ENCODE measurements around the gene KRTAP5-4. TPM values are rescaled to one million over a fixed set of nuclear protein-coding genes. Genes with fewer than 3 reads are reported as not detected.
"Not testable (repeated sequence)": the region's sequence is repeated elsewhere in the genome, so short reads cannot be mapped to it uniquely, and the experiment has no call there.

The KRTAP5-4 gene
- total RNA-seq, 1 donor from 2014 or later = not detected

DNA sequence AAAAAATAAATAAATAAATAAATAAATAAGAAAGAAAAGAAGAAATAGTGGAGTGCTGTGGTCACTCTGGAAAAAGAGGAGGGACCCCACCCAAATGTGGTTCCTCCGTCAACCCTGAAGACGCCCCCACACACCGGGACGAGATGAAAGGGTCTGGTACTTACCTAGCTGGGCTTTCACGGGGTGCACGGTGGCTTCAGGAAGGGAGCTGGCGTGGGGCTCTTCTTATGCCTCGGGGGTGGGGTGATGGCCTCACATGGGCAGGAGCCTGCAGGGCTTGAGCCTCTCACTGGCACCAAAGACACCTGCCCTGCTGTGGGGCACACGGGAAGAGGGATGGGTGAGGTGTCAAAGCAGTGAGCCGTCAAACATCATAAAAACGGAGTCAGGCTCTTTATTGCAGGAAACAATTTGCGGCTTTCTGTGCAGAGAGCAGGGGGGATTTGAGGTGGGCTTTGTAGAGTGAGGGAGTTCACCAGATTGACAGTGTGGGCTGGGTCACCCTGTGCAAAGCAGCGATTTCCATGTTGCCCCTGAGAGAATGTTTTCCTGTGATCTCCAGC is 47.1 kb upstream of the KRTAP5-4 start:
- no peak for ATAC-seq (ENCODE audit: low read depth)
- Mint-ChIP-seq H3K36me3 (ENCODE audit: low read depth) (no peaks in the 10 kb centered on the region), H3K27ac (no peak overlapping the region), H3K4me1 (no peaks in the 10 kb centered on the region), H3K4me3 (no peak overlapping the region), H3K9me3 (no peaks in the 10 kb centered on the region), H3K27me3 (peaks cover 16% of the 10 kb centered on the region)
- POLR2A ChIA-PET = no interaction called here
- CTCF ChIA-PET = no interaction called here
- TF ChIP-seq CTCF (IDR thresholded peaks at IDR 0.05) = no peak
- no peak for DNase-seq
- intact Hi-C loops (cut with micrococcal nuclease) = no loop called here

GRCh38 chr11:1667906-1668305 is 46.0 kb upstream of the KRTAP5-4 start:
- Mint-ChIP-seq H3K9me3 (no peaks in the 10 kb centered on the region), H3K4me3 (no peak overlapping the region), H3K36me3 (ENCODE audit: low read depth) (no peaks in the 10 kb centered on the region), H3K4me1 (no peaks in the 10 kb centered on the region), H3K27ac (no peak overlapping the region), H3K27me3 (peaks cover 16% of the 10 kb centered on the region)
- no peak for ATAC-seq (ENCODE audit: low read depth)
- POLR2A ChIA-PET = no interaction called here
- CTCF ChIA-PET = interaction anchor here (0.6 kb wide), 1 partner anchor 23 kb away, joined by 3 read pairs; no protein-coding TSS in a partner anchor
- intact Hi-C loops (cut with micrococcal nuclease) = no loop called here
- TF ChIP-seq CTCF (IDR thresholded peaks at IDR 0.05) = no peak
- DNase-seq = no peak

GRCh38 chr11:1667121-1667850 is 45.3 kb upstream of the KRTAP5-4 start:
- DNase-seq (no peak), ATAC-seq (ENCODE audit: low read depth) (no peak)
- Mint-ChIP-seq H3K27ac (no peak overlapping the region), H3K27me3 (peaks cover 16% of the 10 kb centered on the region), H3K36me3 (ENCODE audit: low read depth) (no peaks in the 10 kb centered on the region), H3K9me3 (no peaks in the 10 kb centered on the region), H3K4me3 (no peak overlapping the region), H3K4me1 (no peaks in the 10 kb centered on the region)
- ChIA-PET POLR2A (no interaction called here), CTCF (interaction anchor here (0.6 kb wide), 1 partner anchor 23 kb away, joined by 3 read pairs; no protein-coding TSS in a partner anchor)
- TF ChIP-seq CTCF (IDR thresholded peaks at IDR 0.05) = no peak
- intact Hi-C loops (cut with micrococcal nuclease) = no loop called here

DNA sequence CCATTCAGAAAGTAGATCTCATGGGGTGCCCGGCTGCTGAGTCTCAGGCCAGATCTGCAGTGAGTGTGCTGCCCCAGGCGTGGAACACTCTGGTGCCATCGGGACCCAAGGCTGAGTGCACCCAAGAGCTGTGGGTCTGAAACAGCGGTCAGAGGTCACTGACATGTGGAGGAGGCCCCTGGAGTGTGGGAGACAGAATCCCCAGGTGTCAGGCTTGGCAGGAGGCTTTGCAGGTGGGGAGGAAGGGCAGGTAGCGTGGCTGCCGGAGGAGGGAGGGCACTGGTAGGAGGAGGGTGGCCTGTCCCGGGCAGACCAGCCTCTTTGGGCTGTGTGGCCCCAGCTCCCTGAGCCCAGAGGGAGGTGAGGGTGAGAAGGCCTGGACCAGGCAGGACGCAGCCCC is 43.4 kb upstream of the KRTAP5-4 start:
- H3K27me3 Mint-ChIP-seq = peaks cover 23% of the 10 kb centered on the region
- DNase-seq (no peak), ATAC-seq (ENCODE audit: low read depth) (no peak)
- no peak for TF ChIP-seq CTCF (IDR thresholded peaks at IDR 0.05)
- intact Hi-C loops (cut with micrococcal nuclease) = no loop called here
- no peaks in the 10 kb centered on the region for H3K9me3 Mint-ChIP-seq
- ChIA-PET CTCF (no interaction called here), POLR2A (no interaction called here)
- no peaks in the 10 kb centered on the region for H3K36me3 Mint-ChIP-seq (ENCODE audit: low read depth)
- no peak overlapping the region for H3K27ac Mint-ChIP-seq
- H3K4me3 Mint-ChIP-seq = no peak overlapping the region
- H3K4me1 Mint-ChIP-seq = no peaks in the 10 kb centered on the region

DNA sequence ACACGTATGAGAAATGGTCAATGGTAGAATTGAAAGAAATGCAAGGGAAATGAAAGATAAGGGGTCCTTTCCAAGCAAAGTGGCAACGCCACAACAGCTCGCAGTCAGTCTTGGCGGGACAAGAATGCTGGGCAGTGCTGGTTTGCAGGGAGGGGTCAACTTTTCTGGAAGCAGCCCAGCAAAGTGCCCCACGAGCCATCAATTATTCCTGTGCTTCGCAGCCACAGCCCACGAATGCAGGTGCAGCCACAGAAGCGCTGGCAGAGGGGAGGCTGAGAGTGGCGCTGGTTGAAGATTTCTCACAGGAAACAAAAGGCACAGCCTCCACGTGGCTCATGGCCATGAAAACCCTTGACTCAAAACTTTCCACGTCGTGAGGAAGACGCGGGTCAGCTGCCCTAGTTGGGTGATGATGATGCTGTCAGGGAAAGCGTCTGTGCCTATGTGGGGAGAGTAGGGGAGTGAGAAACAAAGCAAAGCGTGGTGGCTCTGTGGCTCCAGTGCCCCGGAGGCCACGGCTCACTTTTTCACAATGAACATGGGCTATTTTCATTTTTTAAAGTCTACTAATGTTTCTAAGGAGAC is 40.9 kb upstream of the KRTAP5-4 start:
- POLR2A ChIA-PET; H3K9me3 Mint-ChIP-seq; intact Hi-C loops (cut with micrococcal nuclease); H3K4me1 Mint-ChIP-seq; H3K36me3 Mint-ChIP-seq (ENCODE audit: low read depth); CTCF ChIA-PET; H3K4me3 Mint-ChIP-seq; ATAC-seq (ENCODE audit: low read depth); H3K27ac Mint-ChIP-seq; DNase-seq: not testable (repeated sequence)
- peaks cover 25% of the 10 kb centered on the region for H3K27me3 Mint-ChIP-seq

GRCh38 chr11:1661454-1662269 is 39.7 kb upstream of the KRTAP5-4 start:
- POLR2A ChIA-PET; H3K4me1 Mint-ChIP-seq; H3K36me3 Mint-ChIP-seq (ENCODE audit: low read depth); CTCF ChIA-PET; ATAC-seq (ENCODE audit: low read depth); DNase-seq; intact Hi-C loops (cut with micrococcal nuclease); H3K27ac Mint-ChIP-seq; H3K9me3 Mint-ChIP-seq; H3K4me3 Mint-ChIP-seq: not testable (repeated sequence)
- H3K27me3 Mint-ChIP-seq = peaks cover 27% of the 10 kb centered on the region
